Heart right ventricle (tissue), 16 donors: ENCODE data around the gene FRY. TPM values are rescaled to one million over a fixed set of nuclear protein-coding genes. Genes with fewer than 3 reads are reported as not detected.
A peak's percentile ranks its signal among the peaks of the same experiment; 100 is the strongest.

ENCODE experiments used
- ATAC-seq, 8 donors: fragments of 200-7000 bp; cut with Tn5 transposase; one replicate each; pipeline ENCODE4 v1.9.1; 2020; ENCODE audit warnings: mild to moderate bottlenecking in 8 of 8, moderate library complexity in 8 of 8, moderate number of reproducible peaks in 1 of 8
- DNase-seq, 2 donors: peaks; one replicate each; pipeline ENCODE4 v3.0.0-alpha.2; 2020
- H3K27ac ChIP-seq, 10 donors: fragments of 200-600 bp; sonication (generic) in 2 of 10; one replicate each; pipeline versions ENCODE4 v1.5.0 to v1.8.0; 2020 to 2022; ENCODE audit warnings: mild to moderate bottlenecking in 3 of 10
- H3K27me3 ChIP-seq, 7 donors: fragments of 200-600 bp; one replicate each; pipeline ENCODE4 v1.8.0; 2021 to 2022; ENCODE audit warnings: mild to moderate bottlenecking in 2 of 7
- H3K36me3 ChIP-seq, 9 donors: fragments of 200-600 bp; sonication (generic) in 1 of 9; one replicate each; pipeline versions ENCODE4 v1.5.0 to v1.8.0; 2020 to 2022; ENCODE audit warnings: mild to moderate bottlenecking in 2 of 9
- H3K4me1 ChIP-seq, 9 donors: fragments of 200-600 bp; sonication (generic) in 1 of 9; one replicate each; pipeline versions ENCODE4 v1.5.0 to v1.8.0; 2020 to 2022; ENCODE audit warnings: mild to moderate bottlenecking in 4 of 9
- H3K4me3 ChIP-seq, 10 donors: fragments of 200-600 bp; sonication (generic) in 2 of 10; one replicate each; pipeline versions ENCODE4 v1.5.0 to v1.8.0; 2020 to 2022; ENCODE audit warnings: mild to moderate bottlenecking in 7 of 10, moderate library complexity in 2 of 10
- H3K9me3 ChIP-seq, 11 donors: fragments of 200-600 bp in 10 of 11; sonication (generic) in 2 of 11; one replicate each; pipeline versions ENCODE4 v1.5.0 to v1.8.0; 2013 to 2022; ENCODE audit warnings: mild to moderate bottlenecking in 2 of 11, control low read depth in 1 of 11, moderate library complexity in 1 of 11
- WGBS, 2 donors: extraction: QIAGEN DNeasy Blood & Tissue Kit; methylation state at CpG; one replicate each; pipeline ENCODE4 v1.1.7; 2013; ENCODE audit warnings: inconsistent platforms in 1 of 2; 5-methylcytosine and 5-hydroxymethylcytosine counted together
- intact Hi-C, 10 donors: fragments of 100-400 bp; cut with DNase I; formaldehyde crosslinking; loops; one replicate each; pipeline versions ENCODE4 v1.11.1 to v1.14.2; 2022
- polyA plus RNA-seq, 2 donors: library from polyadenylated mRNA; stranded (reverse); fragments of 200-250 nt; gene quantifications; one replicate each; pipeline ENCODE4 v1.2.3, GENCODE V29; 2013
- total RNA-seq, 10 donors: library from RNA; stranded (reverse); fragmentation: NEBNext Ultra II Directional in 3 of 10; extraction: Animal tissue kit (Norgen Biotek cat#: 25700) in 3 of 10; gene quantifications; one replicate each; pipeline versions ENCODE4 v1.2.1 to v1.2.4, GENCODE V29; 2021 to 2023
- TF ChIP-seq, protein P1 (sequence below), 9 donors: fragments of 200-600 bp; sonication (generic) in 2 of 9; IDR thresholded peaks; one replicate each; pipeline versions ENCODE4 v1.5.0 to v1.8.0; 2021 to 2022; ENCODE audit warnings: antibody characterized with exemption in 9 of 9, mild to moderate bottlenecking in 5 of 9, moderate library complexity in 1 of 9
- donor health status: Arrhythmogenic right ventricular cardiomyopathy.
- donor health status: ischemic (EF 13 %, LVEDD 7.1; RV severe dilation, severe dysfunction).
- donor health status: healthy with polysubstance abuse.
- donor health status: DM: no; HTN: yes; CAD: no.
- donor health status: DM: no; HTN: no; CAD: no.
- donor health status: ischemic (EF 25% LVEDD 6.9; RV normal size, moderate dysfunction).
- donor health status: ischemic (EF 25% LVEDD 5.7; RV mildly dilated, moderate dysfunction).
- donor health status: healthy.
- donor health status: DM: yes; HTN: yes; CAD: no.
- donor health status: Ischemic cardiomyopathy.
- donor health status: ischemic (EF 35%, LVEDD 5.7; RV mildly dilated, moderate dysfunction).
- donor health status: nonischemic (EF 11% LVEDD 7.7; RV severe dilation, severe dysfunction).
- donor health status: DM: yes; HTN: yes; CAD: no.
- donor health status: PGD.
- donor health status: ischemic (EF 29% LVEDD 5.4; RV normal size, mild dysfunction).
- donor health status: nonischemic (EF 23%, LVEDD 6.1; RV moderate dilation, normal function).

FRY gene
- total and polyA plus RNA-seq, 12 donors, result 24.9 to 268 (median 207) TPM

DNA sequence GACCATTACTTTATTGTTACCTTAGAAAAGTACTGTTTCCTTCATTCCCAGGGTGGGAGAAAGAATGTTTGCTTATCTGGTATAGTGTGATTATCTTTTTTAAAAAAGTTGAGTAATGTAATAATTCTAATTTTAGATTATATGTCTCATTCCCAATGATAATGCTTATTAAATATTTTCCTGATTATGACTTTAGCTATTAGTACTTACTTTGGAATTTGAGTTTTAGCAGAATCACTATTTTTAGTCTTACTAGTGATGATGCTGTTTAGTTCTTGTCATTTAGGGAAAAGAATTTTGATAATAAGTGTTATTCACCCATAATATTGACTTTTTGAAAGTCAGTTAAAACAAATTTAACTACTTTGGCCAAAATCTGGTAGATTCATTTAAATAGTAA lies 95.2 kb downstream of the FRY start:
- H3K9me3 ChIP-seq, result peaks cover 0 to 14% (median 0%) of the 10 kb centered on the region in 11 donors
- no peak for DNase-seq
- ATAC-seq, result peak in 1 of 8 donors; percentile 6
- H3K36me3 ChIP-seq, result peaks cover 0 to 35% (median 2%) of the 10 kb centered on the region in 9 donors
- H3K4me1 ChIP-seq, result peaks cover 0 to 29% (median 22%) of the 10 kb centered on the region in 9 donors
- H3K4me3 ChIP-seq, result no peak overlapping the region
- H3K27me3 ChIP-seq, result no peaks in the 10 kb centered on the region
- H3K27ac ChIP-seq, result peak overlapping the region in 7 of 10 donors; percentile 18 to 86 (median 78)
- intact Hi-C loops, result no loop called here
- TF ChIP-seq, protein P1, sequence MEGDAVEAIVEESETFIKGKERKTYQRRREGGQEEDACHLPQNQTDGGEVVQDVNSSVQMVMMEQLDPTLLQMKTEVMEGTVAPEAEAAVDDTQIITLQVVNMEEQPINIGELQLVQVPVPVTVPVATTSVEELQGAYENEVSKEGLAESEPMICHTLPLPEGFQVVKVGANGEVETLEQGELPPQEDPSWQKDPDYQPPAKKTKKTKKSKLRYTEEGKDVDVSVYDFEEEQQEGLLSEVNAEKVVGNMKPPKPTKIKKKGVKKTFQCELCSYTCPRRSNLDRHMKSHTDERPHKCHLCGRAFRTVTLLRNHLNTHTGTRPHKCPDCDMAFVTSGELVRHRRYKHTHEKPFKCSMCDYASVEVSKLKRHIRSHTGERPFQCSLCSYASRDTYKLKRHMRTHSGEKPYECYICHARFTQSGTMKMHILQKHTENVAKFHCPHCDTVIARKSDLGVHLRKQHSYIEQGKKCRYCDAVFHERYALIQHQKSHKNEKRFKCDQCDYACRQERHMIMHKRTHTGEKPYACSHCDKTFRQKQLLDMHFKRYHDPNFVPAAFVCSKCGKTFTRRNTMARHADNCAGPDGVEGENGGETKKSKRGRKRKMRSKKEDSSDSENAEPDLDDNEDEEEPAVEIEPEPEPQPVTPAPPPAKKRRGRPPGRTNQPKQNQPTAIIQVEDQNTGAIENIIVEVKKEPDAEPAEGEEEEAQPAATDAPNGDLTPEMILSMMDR (IDR thresholded peaks at IDR 0.05), result no peak

DNA sequence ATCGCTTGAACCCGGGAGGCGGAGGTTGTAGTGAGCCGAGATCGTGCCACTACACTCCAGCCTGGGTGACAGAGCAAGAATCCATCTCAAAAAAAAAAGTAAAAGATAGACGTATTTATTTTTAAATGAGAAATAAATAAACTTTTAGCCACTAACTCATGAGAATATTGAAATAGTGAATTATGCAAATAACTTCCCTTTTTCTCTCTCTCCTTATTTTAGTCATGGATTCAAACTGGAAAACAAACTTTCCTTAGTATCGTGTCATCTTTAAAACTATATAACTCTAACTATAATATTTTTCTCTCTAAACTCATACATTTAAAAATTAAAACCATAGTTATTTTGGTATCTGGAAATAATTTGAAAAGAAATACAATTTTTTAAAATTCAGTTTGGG lies 96.1 kb downstream of the FRY start:
- peaks cover 0 to 7% (median 0%) of the 10 kb centered on the region in 11 donors for H3K9me3 ChIP-seq
- H3K27ac ChIP-seq, result no peak overlapping the region
- ATAC-seq, result no peak
- DNase-seq, result no peak
- H3K27me3 ChIP-seq, result no peaks in the 10 kb centered on the region
- 96% methylated on average over 7 of the region's 7 CpGs for WGBS, 2 donors
- TF ChIP-seq, protein P1 (IDR thresholded peaks at IDR 0.05), result no peak
- peaks cover 0 to 29% (median 22%) of the 10 kb centered on the region in 9 donors for H3K4me1 ChIP-seq
- H3K4me3 ChIP-seq, result no peak overlapping the region
- H3K36me3 ChIP-seq, result peaks cover 0 to 36% (median 3%) of the 10 kb centered on the region in 9 donors
- intact Hi-C loops, result no loop called here

DNA sequence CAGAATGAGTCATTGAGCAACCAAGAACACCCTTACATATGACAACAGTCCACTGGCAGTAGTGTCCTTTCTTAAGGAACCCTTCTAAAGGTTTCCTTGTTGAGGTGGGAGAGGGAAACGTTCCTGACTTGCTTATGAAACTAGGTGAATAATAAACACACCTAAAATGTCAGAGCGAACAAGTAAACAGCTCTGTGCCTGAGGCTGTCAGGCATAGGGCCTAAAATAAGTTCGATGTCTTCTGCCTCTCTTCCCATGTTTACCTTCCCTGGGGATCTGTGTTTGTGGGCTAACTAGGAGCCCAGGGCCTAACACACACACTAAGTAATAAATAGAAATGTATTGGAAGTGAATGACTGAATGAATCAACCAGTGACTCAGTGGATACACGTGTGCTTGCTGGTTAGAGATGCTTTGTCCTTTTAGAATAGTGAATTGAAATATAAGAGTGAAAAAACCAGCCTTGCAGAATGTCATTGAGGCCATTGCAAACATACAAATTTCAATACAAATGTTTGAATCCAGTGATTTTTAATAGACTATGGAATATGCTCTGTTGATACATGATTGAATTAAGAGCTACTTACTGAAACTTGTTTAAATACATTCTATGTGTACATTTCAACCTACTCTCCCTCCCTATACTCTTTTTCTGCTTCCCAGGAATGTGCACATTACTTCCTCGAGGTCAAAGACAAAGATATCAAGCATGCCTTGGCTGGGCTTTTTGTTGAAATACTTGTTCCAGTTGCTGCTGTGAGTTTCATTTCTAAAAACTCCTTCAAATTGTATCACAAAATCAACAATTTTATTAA lies 102.9 kb downstream of the FRY start:
- Histone ChIP-seq H3K36me3 (peaks cover 0 to 65% (median 3%) of the 10 kb centered on the region in 9 donors), H3K9me3 (no peaks in the 10 kb centered on the region), H3K27me3 (no peaks in the 10 kb centered on the region), H3K4me1 (peaks cover 0 to 55% (median 30%) of the 10 kb centered on the region in 9 donors), H3K4me3 (no peak overlapping the region), H3K27ac (peak overlapping the region in 9 of 10 donors; percentile 20 to 74 (median 48))
- 53 to 58% methylated on average over 5 of the region's 5 CpGs for WGBS, 2 donors
- TF ChIP-seq, protein P1 (IDR thresholded peaks at IDR 0.05), result no peak
- DNase-seq (no peak), ATAC-seq (no peak)
- intact Hi-C loops, result loop anchor here in 1 of 10 donors (10.0 kb wide), 1 partner anchor 100 kb away; the partner anchor contains the start of gene FRY

DNA sequence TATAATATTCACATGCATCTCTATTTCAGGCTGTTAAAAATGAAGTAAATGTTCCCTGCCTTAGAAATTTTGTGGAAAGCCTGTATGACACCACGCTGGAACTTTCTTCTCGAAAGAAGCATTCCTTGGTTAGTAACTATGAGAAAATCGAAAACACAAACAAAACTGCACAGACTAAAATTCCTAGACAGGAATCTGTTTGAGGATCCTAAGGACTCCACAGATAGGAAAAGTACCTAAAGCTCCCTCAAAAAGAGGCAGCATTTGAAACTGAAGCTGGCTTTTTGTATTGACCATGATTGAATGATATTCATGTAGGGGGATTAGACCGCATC lies 103.4 kb downstream of the FRY start:
- 76 to 79% methylated on average over 4 of the region's 4 CpGs for WGBS, 2 donors
- peaks cover 0 to 69% (median 3%) of the 10 kb centered on the region in 9 donors for H3K36me3 ChIP-seq
- peak in 2 of 8 donors; percentile 12 to 20 for ATAC-seq
- intact Hi-C loops, result loop anchor here in 1 of 10 donors (10.0 kb wide), 1 partner anchor 100 kb away; the partner anchor contains the start of gene FRY
- H3K4me3 ChIP-seq, result no peak overlapping the region
- H3K27ac ChIP-seq, result peak overlapping the region in 8 of 10 donors; percentile 2 to 74 (median 49)
- TF ChIP-seq, protein P1 (IDR thresholded peaks at IDR 0.05), result no peak
- peaks cover 0 to 55% (median 30%) of the 10 kb centered on the region in 9 donors for H3K4me1 ChIP-seq
- H3K9me3 ChIP-seq, result no peaks in the 10 kb centered on the region
- no peaks in the 10 kb centered on the region for H3K27me3 ChIP-seq
- DNase-seq, result no peak
